Measurements from ENCODE around the gene STXBP6.

DNA sequence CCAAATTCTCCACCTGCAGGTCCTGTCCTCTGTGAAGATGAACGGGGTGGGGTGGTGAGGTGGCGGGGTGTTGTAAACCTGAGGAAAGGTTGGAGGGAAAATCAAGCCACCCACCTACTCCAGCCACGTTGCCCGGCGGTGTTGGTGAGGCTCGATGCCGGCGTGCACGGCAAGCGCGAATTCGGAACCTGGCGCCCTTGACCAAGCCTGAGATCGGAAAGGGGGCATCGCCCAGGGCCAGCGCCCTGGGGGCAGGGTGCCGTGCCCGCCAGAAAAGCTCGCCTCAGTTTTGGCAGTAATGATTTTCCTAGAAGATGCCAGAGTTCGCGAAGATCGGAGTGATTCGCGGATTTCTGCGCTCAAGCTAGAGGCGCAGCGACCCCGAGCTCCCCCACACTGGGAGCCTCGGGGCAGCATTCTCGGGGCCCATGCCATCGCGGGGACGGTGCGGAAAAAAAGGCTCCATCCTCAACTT is 817 bp downstream of the STXBP6 start:
- TF ChIP-seq CTCF (IDR thresholded peaks at IDR 0.05) (no peak), POLR2AphosphoS5 (IDR thresholded peaks at IDR 0.05) (no peak), POLR2A (IDR thresholded peaks at IDR 0.05) (no peak)
